ENCODE results near the gene LTO1. TPM values are rescaled to one million over a fixed set of nuclear protein-coding genes. Genes with fewer than 3 reads are reported as not detected.

LTO1 gene
- total and polyA plus RNA-seq, 10 of the 15 experiments (the other 5 are each of a cell fraction or from before 2014, with no cell fraction given) = 2.6 to 27.5 (median 14.4) TPM

- no peak overlapping the region for H2AFZ ChIP-seq (ENCODE audit: control insufficient read depth, low read depth, low read length)
- intact Hi-C loops (cut with micrococcal nuclease; ENCODE audit: unreplicated experiment) = no loop called here
- FAIRE-seq = no peak
- no peaks in the 10 kb centered on the region for H4K20me1 ChIP-seq (ENCODE audit: control insufficient read depth, insufficient read depth)
- no peaks in the 10 kb centered on the region for H3K36me3 ChIP-seq (ENCODE audit: control insufficient read depth in 2 of 2, insufficient read depth in 2 of 2, low read length in 1 of 2)
- H3K4me2 ChIP-seq (ENCODE audit: control insufficient read depth, insufficient read depth) = no peak overlapping the region
- no peaks in the 10 kb centered on the region for H3K27me3 ChIP-seq (replicated peaks in 1 of 2; ENCODE audit: control insufficient read depth in 2 of 2, insufficient read depth in 2 of 2, low read length in 1 of 2)
- 94% methylated on average over 9 of the region's 10 CpGs for WGBS (ENCODE audit: insufficient coverage, insufficient replicate concordance, low lambda C conversion rate, missing lambda C conversion rate)
- RAD21 ChIA-PET (ENCODE audit: unreplicated experiment) = no interaction called here
- in situ Hi-C loops (cut with MboI) = no loop called here
- no TSS peak for BruUV-seq (replicated peaks)
- no peaks in the 10 kb centered on the region; the same call in 1 of the 2 replicates for H3K4me1 ChIP-seq (ENCODE audit: control insufficient read depth, insufficient read depth, low read length)
- ATAC-seq = no peak
- H3K4me3 ChIP-seq = no peak overlapping the region
- DNase-seq (ENCODE audit: low read depth, low spot score) = no peak
- H3K27ac ChIP-seq (ENCODE audit: control insufficient read depth, insufficient read depth) = no peak overlapping the region
- SMC1A ChIA-PET (ENCODE audit: uncharacterized antibody, unreplicated experiment) = no interaction called here
- H3K79me2 ChIP-seq (ENCODE audit: control insufficient read depth, insufficient read depth, low read length) = no peaks in the 10 kb centered on the region
- CTCF ChIA-PET = interaction anchor here (0.8 to 0.9 kb wide), 2 partner anchors 21 to 1206 kb away, joined by 3 read pairs; no protein-coding TSS in a partner anchor
- POLR2A ChIA-PET = no interaction called here
- no peak overlapping the region for H3K9ac ChIP-seq (ENCODE audit: control insufficient read depth, insufficient read depth, low read length)
- TF ChIP-seq NR2C1 (IDR thresholded peaks at IDR 0.05) = no peak
- no peak for TF ChIP-seq ZNF24 (IDR thresholded peaks at IDR 0.05)
- no peak for TF ChIP-seq ZNF207 (IDR thresholded peaks at IDR 0.05; ENCODE audit: borderline replicate concordance)
- TF ChIP-seq YY1 (IDR thresholded peaks at IDR 0.05; ENCODE audit: low read depth, low read length) = no peak
- TF ChIP-seq MLLT1 (IDR thresholded peaks at IDR 0.05) = no peak
- TF ChIP-seq, protein P1, sequence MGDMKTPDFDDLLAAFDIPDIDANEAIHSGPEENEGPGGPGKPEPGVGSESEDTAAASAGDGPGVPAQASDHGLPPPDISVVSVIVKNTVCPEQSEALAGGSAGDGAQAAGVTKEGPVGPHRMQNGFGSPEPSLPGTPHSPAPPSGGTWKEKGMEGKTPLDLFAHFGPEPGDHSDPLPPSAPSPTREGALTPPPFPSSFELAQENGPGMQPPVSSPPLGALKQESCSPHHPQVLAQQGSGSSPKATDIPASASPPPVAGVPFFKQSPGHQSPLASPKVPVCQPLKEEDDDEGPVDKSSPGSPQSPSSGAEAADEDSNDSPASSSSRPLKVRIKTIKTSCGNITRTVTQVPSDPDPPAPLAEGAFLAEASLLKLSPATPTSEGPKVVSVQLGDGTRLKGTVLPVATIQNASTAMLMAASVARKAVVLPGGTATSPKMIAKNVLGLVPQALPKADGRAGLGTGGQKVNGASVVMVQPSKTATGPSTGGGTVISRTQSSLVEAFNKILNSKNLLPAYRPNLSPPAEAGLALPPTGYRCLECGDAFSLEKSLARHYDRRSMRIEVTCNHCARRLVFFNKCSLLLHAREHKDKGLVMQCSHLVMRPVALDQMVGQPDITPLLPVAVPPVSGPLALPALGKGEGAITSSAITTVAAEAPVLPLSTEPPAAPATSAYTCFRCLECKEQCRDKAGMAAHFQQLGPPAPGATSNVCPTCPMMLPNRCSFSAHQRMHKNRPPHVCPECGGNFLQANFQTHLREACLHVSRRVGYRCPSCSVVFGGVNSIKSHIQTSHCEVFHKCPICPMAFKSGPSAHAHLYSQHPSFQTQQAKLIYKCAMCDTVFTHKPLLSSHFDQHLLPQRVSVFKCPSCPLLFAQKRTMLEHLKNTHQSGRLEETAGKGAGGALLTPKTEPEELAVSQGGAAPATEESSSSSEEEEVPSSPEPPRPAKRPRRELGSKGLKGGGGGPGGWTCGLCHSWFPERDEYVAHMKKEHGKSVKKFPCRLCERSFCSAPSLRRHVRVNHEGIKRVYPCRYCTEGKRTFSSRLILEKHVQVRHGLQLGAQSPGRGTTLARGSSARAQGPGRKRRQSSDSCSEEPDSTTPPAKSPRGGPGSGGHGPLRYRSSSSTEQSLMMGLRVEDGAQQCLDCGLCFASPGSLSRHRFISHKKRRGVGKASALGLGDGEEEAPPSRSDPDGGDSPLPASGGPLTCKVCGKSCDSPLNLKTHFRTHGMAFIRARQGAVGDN (IDR thresholded peaks at IDR 0.05) = no peak
- TF ChIP-seq POLR2AphosphoS2 (IDR thresholded peaks at IDR 0.05; ENCODE audit: low read depth, low read length) = no peak
- no peak for TF ChIP-seq HDGF (IDR thresholded peaks at IDR 0.05)
- TF ChIP-seq CREB1 (IDR thresholded peaks at IDR 0.05; ENCODE audit: low read depth) = no peak
- no peak for TF ChIP-seq NKRF (conservative IDR thresholded peaks at IDR 0.05)
- TF ChIP-seq, protein P2, sequence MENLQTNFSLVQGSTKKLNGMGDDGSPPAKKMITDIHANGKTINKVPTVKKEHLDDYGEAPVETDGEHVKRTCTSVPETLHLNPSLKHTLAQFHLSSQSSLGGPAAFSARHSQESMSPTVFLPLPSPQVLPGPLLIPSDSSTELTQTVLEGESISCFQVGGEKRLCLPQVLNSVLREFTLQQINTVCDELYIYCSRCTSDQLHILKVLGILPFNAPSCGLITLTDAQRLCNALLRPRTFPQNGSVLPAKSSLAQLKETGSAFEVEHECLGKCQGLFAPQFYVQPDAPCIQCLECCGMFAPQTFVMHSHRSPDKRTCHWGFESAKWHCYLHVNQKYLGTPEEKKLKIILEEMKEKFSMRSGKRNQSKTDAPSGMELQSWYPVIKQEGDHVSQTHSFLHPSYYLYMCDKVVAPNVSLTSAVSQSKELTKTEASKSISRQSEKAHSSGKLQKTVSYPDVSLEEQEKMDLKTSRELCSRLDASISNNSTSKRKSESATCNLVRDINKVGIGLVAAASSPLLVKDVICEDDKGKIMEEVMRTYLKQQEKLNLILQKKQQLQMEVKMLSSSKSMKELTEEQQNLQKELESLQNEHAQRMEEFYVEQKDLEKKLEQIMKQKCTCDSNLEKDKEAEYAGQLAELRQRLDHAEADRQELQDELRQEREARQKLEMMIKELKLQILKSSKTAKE (IDR thresholded peaks at IDR 0.05; ENCODE audit: low read depth, poor library complexity, severe bottlenecking) = no peak
- no peak for TF ChIP-seq POU2F2 (IDR thresholded peaks at IDR 0.05; ENCODE audit: borderline replicate concordance, low read depth, low read length)
- no peak for TF ChIP-seq ZBED1 (IDR thresholded peaks at IDR 0.05; ENCODE audit: borderline replicate concordance)
- TF ChIP-seq BRCA1 (IDR thresholded peaks at IDR 0.05; ENCODE audit: low read depth, low read length) = no peak
- no peak for TF ChIP-seq RELA (IDR thresholded peaks at IDR 0.05; ENCODE audit: borderline replicate concordance, partially characterized antibody)
- no peak for TF ChIP-seq IRF4 (IDR thresholded peaks at IDR 0.05; ENCODE audit: low read depth, low read length)
- no peak for TF ChIP-seq HCFC1 (IDR thresholded peaks at IDR 0.05; ENCODE audit: low read length)
- no peak for TF ChIP-seq MTA2 (IDR thresholded peaks at IDR 0.05; ENCODE audit: low read depth)
- H3K9me3 ChIP-seq (replicated peaks; ENCODE audit: control insufficient read depth, insufficient read depth, low read length) = no peaks in the 10 kb centered on the region
These were observed 25.6 kb downstream of the LTO1 start for GRCh38 chr11:69649576-69649900.
